D721Med (cell line): ENCODE data around the gene PIGU.

Experiments used
- DNase-seq: peaks from one replicate; pipeline ENCODE4 v3.0.0; 2011; ENCODE audit warnings: low spot score; ENCODE audit not compliant: insufficient read length
- FAIRE-seq: peaks from 2 replicates; lab custom pipeline; 2011; peaks lifted over from hg19 to GRCh38; lab: Jason Lieb, UNC
- TF ChIP-seq, protein P1 (sequence below): IDR thresholded peaks from 2 replicates; pipeline ENCODE4 v1.5.1; 2012; ENCODE audit warnings: mild to moderate bottlenecking, control low read depth; ENCODE audit not compliant: insufficient read depth; ENCODE audit errors: missing control alignments

The PIGU gene

GRCh38 chr20:34709831-34710567 is 33.1 kb upstream of the PIGU start:
- no peak for FAIRE-seq
- peak; percentile 71 for DNase-seq
- TF ChIP-seq, protein P1, sequence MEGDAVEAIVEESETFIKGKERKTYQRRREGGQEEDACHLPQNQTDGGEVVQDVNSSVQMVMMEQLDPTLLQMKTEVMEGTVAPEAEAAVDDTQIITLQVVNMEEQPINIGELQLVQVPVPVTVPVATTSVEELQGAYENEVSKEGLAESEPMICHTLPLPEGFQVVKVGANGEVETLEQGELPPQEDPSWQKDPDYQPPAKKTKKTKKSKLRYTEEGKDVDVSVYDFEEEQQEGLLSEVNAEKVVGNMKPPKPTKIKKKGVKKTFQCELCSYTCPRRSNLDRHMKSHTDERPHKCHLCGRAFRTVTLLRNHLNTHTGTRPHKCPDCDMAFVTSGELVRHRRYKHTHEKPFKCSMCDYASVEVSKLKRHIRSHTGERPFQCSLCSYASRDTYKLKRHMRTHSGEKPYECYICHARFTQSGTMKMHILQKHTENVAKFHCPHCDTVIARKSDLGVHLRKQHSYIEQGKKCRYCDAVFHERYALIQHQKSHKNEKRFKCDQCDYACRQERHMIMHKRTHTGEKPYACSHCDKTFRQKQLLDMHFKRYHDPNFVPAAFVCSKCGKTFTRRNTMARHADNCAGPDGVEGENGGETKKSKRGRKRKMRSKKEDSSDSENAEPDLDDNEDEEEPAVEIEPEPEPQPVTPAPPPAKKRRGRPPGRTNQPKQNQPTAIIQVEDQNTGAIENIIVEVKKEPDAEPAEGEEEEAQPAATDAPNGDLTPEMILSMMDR = peak; percentile 17

GRCh38 chr20:34709044-34709830 is 32.3 kb upstream of the PIGU start:
- no peak for FAIRE-seq
- peak; percentile 83 for DNase-seq
- TF ChIP-seq, protein P1 = no peak

DNA sequence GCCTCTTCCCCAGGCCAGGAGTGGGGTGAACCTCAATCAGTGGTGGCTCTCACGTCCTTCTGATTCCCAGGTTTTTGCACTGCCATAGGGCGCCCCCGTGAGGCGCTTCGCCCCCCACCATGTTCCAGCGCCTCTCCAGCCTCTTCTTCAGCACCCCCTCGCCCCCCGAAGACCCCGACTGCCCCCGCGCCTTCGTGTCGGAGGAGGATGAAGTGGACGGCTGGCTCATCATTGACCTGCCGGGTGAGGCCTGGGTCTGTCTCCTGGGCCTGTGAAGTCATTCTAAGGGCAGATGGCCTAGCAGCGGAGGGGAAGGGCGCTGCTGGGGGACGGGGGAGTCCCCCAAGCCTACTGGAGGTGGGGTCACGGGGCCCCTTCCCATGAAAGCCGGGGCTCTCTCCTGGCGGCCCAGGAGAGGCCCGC is 31.7 kb upstream of the PIGU start:
- FAIRE-seq (no peak), DNase-seq (no peak)
- TF ChIP-seq, protein P1 = peak; percentile 42

DNA sequence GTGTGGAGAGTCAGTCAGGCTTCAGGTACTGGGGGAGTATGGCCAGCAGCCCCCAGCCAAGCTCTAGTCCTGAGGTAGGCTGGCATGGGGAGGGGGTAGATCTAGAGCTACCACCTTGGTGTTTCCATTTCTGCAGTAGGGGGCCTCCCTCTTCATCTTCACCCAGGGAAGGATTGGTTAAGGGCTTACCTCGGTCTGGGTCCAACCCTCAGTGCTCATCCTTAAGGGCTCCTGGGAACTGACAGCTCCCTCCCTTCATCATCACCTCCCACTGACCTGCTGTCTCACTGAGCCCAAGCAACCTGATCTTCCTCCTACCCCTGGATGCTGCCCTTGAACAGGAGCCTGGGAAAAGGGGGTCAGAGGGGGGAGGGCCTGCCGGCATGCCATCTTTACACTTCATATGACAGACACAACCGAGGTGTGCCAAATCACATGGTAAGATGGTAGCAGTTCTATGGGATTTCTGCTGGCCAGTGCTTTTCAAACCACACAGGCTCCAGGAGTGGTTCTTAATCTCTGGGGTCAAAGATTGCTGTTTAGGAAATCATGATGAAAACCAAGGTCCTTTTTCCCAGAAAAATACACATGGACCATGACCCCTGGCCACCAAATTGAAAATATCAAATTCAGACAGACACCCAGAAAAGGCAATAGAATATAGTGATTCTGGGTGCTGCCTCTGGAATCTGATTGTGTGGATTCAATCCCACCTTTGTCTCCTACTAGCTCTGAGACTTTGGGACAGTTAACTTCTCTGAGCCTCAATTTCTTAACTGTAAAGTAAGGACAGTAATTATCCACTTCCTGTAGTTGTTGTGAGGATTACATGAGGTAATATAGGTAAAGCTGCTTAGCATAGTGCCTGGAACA is 30.3 kb upstream of the PIGU start:
- FAIRE-seq = no peak
- DNase-seq = no peak
- TF ChIP-seq, protein P1 = no peak

- FAIRE-seq (no peak), DNase-seq (no peak)
- TF ChIP-seq, protein P1 = no peak
These were observed 29.5 kb upstream of the PIGU start for GRCh38 chr20:34706302-34706875.

DNA sequence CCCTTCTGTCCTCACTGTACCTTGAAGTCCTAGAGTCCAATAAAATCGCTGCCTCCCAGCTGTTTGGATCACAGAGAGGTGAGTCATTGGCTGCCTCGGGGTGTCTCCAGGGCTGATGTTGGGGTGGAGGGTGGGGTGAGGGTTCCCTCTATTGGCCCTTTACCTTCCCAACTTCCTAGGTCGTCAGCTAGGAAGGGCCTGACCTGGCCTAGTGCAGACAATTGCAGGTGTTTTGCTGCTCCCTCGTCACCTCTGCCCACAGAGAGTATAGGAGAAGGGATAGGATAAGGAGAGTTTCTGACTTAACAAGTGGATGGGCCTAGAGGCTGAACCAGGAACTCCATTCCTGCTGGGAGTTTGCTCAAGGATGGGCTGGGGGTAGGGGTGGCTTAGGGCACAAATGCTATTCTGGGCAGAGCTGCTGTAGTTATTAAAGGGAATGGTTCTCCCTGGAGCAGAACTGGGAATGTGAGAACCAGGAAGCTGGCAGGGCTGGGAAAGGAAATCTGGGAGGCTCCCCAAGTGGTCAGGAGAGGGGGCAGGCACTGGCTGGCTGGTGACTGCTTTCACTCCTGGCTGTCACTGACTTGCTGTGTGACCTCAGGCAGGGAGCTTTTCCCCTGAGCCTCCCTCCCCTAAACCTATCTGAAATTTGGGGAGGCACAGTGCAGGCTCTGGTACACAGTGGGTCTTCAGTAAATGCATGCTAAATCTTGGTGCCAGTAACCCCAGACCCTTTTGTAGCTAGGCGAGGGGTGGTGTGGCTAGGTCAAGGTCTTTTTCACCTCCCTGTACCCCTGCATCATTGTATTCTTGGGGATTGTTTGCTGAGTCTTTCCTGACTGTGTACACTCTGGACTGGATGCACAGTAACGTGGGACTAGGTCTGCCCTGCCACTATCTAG is 28.8 kb upstream of the PIGU start:
- TF ChIP-seq, protein P1 = no peak
- DNase-seq (no peak), FAIRE-seq (no peak)
